ENCODE data around the gene PPM1F. TPM values are rescaled to one million over a fixed set of nuclear protein-coding genes. Genes with fewer than 3 reads are reported as not detected.

PPM1F gene
- total and polyA plus RNA-seq, 2 donors (not counting 1 experiment from before 2014, with no cell fraction given): 12.5 to 37.0 TPM

- Histone ChIP-seq H3K36me3 (ENCODE audit: control insufficient read depth, insufficient read depth, low read length) (peaks cover 50% of the 10 kb centered on the region), H3K27ac (ENCODE audit: insufficient read depth, low read length) (no peak overlapping the region), H3K9ac (ENCODE audit: insufficient read depth, low read length) (no peak overlapping the region), H2AFZ (ENCODE audit: low read length) (no peak overlapping the region), H4K20me1 (ENCODE audit: control insufficient read depth, extremely low read depth, insufficient read depth, low read length) (no peaks in the 10 kb centered on the region), H3K4me1 (ENCODE audit: control insufficient read depth, extremely low read depth, insufficient read depth, low read length) (no peaks in the 10 kb centered on the region), H3K27me3 (ENCODE audit: control insufficient read depth, insufficient read depth, low read length) (no peaks in the 10 kb centered on the region), H3K4me2 (ENCODE audit: extremely low read depth, insufficient read depth, low read length) (no peak overlapping the region), H3K79me2 (ENCODE audit: control insufficient read depth, insufficient read depth, low read length) (no peaks in the 10 kb centered on the region), H3K9me3 (ENCODE audit: control insufficient read depth, insufficient read depth, low read depth, low read length) (no peaks in the 10 kb centered on the region), H3K4me3 (replicated peaks in 1 of 4; ENCODE audit: control extremely low read depth in 1 of 4, insufficient read depth in 1 of 4, low read depth in 3 of 4, low read length in 4 of 4) (no peak overlapping the region)
- TF ChIP-seq EZH2 (IDR thresholded peaks at IDR 0.05; ENCODE audit: low read length, missing control alignments) (no peak), CTCF (conservative IDR thresholded peaks at IDR 0.05 in 1 of 2, IDR thresholded peaks at IDR 0.05 in 1 of 2; ENCODE audit: low read depth in 1 of 2, low read length in 2 of 2) (no peak)
- DNase-seq (ENCODE audit: low read depth in 2 of 2): no peak
Observed at GRCh38 chr22:21968452-21969129, 15.9 kb upstream of the PPM1F start.

GRCh38 chr22:21967693-21968271 is 15.1 kb upstream of the PPM1F start:
- peaks cover 52% of the 10 kb centered on the region for H3K36me3 ChIP-seq (ENCODE audit: control insufficient read depth, insufficient read depth, low read length)
- H3K9ac ChIP-seq (ENCODE audit: insufficient read depth, low read length): no peak overlapping the region
- no peaks in the 10 kb centered on the region for H4K20me1 ChIP-seq (ENCODE audit: control insufficient read depth, extremely low read depth, insufficient read depth, low read length)
- no peaks in the 10 kb centered on the region for H3K9me3 ChIP-seq (ENCODE audit: control insufficient read depth, insufficient read depth, low read depth, low read length)
- H2AFZ ChIP-seq (ENCODE audit: low read length): no peak overlapping the region
- H3K4me3 ChIP-seq (replicated peaks in 1 of 4; ENCODE audit: control extremely low read depth in 1 of 4, insufficient read depth in 1 of 4, low read depth in 3 of 4, low read length in 4 of 4): no peak overlapping the region
- DNase-seq (ENCODE audit: low read depth in 2 of 2): no peak
- H3K27me3 ChIP-seq (ENCODE audit: control insufficient read depth, insufficient read depth, low read length): no peaks in the 10 kb centered on the region
- no peak overlapping the region for H3K27ac ChIP-seq (ENCODE audit: insufficient read depth, low read length)
- TF ChIP-seq CTCF (conservative IDR thresholded peaks at IDR 0.05 in 1 of 2, IDR thresholded peaks at IDR 0.05 in 1 of 2; ENCODE audit: low read depth in 1 of 2, low read length in 2 of 2) (no peak), EZH2 (IDR thresholded peaks at IDR 0.05; ENCODE audit: low read length, missing control alignments) (no peak)
- H3K4me2 ChIP-seq (ENCODE audit: extremely low read depth, insufficient read depth, low read length): no peak overlapping the region
- no peaks in the 10 kb centered on the region for H3K4me1 ChIP-seq (ENCODE audit: control insufficient read depth, extremely low read depth, insufficient read depth, low read length)
- H3K79me2 ChIP-seq (ENCODE audit: control insufficient read depth, insufficient read depth, low read length): no peaks in the 10 kb centered on the region

- H3K36me3 ChIP-seq (ENCODE audit: control insufficient read depth, insufficient read depth, low read length): peaks cover 57% of the 10 kb centered on the region
- H3K27me3 ChIP-seq (ENCODE audit: control insufficient read depth, insufficient read depth, low read length): no peaks in the 10 kb centered on the region
- H3K9me3 ChIP-seq (ENCODE audit: control insufficient read depth, insufficient read depth, low read depth, low read length): no peaks in the 10 kb centered on the region
- H3K4me3 ChIP-seq (replicated peaks in 1 of 4; ENCODE audit: control extremely low read depth in 1 of 4, insufficient read depth in 1 of 4, low read depth in 3 of 4, low read length in 4 of 4): no peak overlapping the region
- H2AFZ ChIP-seq (ENCODE audit: low read length): no peak overlapping the region
- no peak overlapping the region for H3K27ac ChIP-seq (ENCODE audit: insufficient read depth, low read length)
- H3K4me2 ChIP-seq (ENCODE audit: extremely low read depth, insufficient read depth, low read length): no peak overlapping the region
- DNase-seq (ENCODE audit: low read depth in 2 of 2): no peak
- no peak overlapping the region for H3K9ac ChIP-seq (ENCODE audit: insufficient read depth, low read length)
- no peaks in the 10 kb centered on the region for H3K4me1 ChIP-seq (ENCODE audit: control insufficient read depth, extremely low read depth, insufficient read depth, low read length)
- H3K79me2 ChIP-seq (ENCODE audit: control insufficient read depth, insufficient read depth, low read length): no peaks in the 10 kb centered on the region
- no peaks in the 10 kb centered on the region for H4K20me1 ChIP-seq (ENCODE audit: control insufficient read depth, extremely low read depth, insufficient read depth, low read length)
- TF ChIP-seq EZH2 (IDR thresholded peaks at IDR 0.05; ENCODE audit: low read length, missing control alignments) (no peak), CTCF (conservative IDR thresholded peaks at IDR 0.05 in 1 of 2, IDR thresholded peaks at IDR 0.05 in 1 of 2; ENCODE audit: low read depth in 1 of 2, low read length in 2 of 2) (no peak)
Observed at GRCh38 chr22:21966643-21967516, 14.2 kb upstream of the PPM1F start.
